ENCODE measurements around the gene SHISAL1.
A peak's percentile ranks its signal among the peaks of the same experiment; 100 is the strongest.

SHISAL1 gene

DNA sequence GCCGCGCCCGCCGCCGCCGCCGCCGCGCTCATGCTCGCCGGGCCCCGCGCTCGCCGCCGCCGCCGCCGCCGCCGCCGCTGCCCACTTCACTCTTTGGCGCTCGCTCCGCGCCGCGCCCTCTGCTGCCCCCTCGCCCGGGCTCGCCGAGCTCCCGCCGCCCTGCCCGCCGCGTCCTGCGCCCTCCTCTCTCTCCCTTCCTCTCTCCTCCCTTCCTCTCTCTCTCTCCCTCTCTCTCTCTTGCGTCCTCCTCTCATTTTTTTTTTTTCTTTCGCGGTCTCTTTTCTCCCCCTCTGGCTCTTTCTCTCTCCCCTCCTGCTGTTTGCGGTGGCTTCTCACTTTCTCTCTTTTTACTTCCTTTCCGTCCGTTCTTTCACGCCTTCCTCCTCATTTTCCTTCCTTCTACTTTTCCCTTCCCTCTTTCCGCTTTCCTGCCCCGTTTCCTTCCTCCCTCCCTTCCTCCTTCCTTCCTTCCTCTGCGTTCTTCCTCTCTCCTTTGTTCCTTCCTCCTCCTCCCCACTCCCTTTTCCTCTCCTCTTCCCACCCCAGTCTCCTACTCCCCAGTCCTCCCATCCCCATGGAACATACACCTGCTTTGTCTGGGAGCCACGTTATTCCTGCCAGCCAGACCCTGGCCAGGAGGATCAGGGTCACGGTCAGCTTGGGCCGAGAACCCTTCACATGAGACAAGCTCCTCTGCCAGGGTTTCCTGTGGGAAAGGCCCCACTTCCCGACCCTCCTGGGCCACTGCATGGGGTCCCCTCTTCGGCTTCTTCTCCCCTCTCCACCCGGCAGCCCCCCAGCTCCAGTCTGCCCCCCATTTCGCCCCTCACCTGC is 19.3 kb upstream of the SHISAL1 start:
- Histone ChIP-seq H3K27me3 (ENCODE audit: insufficient read depth, poor library complexity, severe bottlenecking) (peaks cover 42% of the 10 kb centered on the region), H3K4me3 (replicated peaks; ENCODE audit: insufficient read depth, low read length) (no peak overlapping the region), H3K27ac (replicated peaks) (no peak overlapping the region)
- TF ChIP-seq, protein P1, sequence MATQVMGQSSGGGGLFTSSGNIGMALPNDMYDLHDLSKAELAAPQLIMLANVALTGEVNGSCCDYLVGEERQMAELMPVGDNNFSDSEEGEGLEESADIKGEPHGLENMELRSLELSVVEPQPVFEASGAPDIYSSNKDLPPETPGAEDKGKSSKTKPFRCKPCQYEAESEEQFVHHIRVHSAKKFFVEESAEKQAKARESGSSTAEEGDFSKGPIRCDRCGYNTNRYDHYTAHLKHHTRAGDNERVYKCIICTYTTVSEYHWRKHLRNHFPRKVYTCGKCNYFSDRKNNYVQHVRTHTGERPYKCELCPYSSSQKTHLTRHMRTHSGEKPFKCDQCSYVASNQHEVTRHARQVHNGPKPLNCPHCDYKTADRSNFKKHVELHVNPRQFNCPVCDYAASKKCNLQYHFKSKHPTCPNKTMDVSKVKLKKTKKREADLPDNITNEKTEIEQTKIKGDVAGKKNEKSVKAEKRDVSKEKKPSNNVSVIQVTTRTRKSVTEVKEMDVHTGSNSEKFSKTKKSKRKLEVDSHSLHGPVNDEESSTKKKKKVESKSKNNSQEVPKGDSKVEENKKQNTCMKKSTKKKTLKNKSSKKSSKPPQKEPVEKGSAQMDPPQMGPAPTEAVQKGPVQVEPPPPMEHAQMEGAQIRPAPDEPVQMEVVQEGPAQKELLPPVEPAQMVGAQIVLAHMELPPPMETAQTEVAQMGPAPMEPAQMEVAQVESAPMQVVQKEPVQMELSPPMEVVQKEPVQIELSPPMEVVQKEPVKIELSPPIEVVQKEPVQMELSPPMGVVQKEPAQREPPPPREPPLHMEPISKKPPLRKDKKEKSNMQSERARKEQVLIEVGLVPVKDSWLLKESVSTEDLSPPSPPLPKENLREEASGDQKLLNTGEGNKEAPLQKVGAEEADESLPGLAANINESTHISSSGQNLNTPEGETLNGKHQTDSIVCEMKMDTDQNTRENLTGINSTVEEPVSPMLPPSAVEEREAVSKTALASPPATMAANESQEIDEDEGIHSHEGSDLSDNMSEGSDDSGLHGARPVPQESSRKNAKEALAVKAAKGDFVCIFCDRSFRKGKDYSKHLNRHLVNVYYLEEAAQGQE (IDR thresholded peaks at IDR 0.05; ENCODE audit: insufficient replicate concordance, low read depth): no peak
- TF ChIP-seq, protein P2, sequence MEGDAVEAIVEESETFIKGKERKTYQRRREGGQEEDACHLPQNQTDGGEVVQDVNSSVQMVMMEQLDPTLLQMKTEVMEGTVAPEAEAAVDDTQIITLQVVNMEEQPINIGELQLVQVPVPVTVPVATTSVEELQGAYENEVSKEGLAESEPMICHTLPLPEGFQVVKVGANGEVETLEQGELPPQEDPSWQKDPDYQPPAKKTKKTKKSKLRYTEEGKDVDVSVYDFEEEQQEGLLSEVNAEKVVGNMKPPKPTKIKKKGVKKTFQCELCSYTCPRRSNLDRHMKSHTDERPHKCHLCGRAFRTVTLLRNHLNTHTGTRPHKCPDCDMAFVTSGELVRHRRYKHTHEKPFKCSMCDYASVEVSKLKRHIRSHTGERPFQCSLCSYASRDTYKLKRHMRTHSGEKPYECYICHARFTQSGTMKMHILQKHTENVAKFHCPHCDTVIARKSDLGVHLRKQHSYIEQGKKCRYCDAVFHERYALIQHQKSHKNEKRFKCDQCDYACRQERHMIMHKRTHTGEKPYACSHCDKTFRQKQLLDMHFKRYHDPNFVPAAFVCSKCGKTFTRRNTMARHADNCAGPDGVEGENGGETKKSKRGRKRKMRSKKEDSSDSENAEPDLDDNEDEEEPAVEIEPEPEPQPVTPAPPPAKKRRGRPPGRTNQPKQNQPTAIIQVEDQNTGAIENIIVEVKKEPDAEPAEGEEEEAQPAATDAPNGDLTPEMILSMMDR (IDR thresholded peaks at IDR 0.05; ENCODE audit: insufficient read depth, low read length): no peak
- no peak for TF ChIP-seq SPI1 (IDR thresholded peaks at IDR 0.05; ENCODE audit: borderline replicate concordance, low read depth)
- no peak for TF ChIP-seq POLR2AphosphoS5 (IDR thresholded peaks at IDR 0.05; ENCODE audit: low read depth)
- TF ChIP-seq GABPA (IDR thresholded peaks at IDR 0.05; ENCODE audit: low read depth): no peak
- DNase-seq (ENCODE audit: low read depth in 1 of 2, low spot score in 1 of 2): peak in 1 of 2 experiments; percentile 20

DNA sequence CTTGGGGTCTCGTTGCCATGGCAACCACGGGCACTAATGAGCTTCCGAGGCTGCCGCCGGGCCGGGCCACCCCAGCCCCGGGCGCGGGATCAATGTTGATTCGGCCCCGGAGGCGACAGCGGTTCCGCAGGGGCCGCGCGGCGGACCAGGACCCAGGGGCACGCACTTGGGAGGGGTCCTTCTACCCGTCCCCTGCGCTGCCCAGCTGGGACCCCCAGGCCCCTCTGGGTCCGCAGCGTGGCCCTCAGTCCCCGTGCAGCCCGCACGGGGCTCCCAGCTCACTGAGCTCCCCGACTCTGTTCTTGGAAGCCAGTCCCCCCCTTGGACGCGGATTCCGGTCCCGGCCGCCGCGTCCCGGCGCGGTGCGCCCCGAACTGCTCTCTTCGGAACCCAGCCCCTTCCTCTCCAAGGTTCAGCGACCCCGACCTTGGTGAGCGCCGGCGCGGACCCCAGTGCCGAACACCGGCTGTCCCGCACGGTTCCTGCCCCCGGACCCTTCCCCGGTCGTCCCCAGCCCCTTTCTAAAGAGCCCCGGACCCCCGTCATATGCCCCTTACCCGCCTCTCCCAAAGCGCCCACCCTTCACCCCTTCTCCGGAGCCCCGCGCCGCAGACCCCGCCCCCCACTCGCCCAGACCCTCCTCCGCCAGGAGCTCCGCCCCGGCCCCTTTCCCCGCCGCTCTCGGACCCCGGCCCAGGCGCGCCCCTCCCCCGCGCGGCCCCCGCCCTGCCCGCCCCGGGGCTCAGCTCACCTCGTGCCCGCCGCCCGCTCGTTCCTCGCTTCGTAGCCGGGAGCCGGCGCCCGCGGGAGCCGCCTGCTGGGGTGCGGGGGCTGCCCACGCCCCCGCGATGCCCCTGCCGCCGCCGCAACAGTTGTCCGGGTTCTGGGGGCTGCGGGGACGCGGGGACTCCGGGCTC is 18.3 kb upstream of the SHISAL1 start:
- H3K27me3 ChIP-seq (ENCODE audit: insufficient read depth, poor library complexity, severe bottlenecking): peaks cover 45% of the 10 kb centered on the region
- H3K27ac ChIP-seq (replicated peaks): no peak overlapping the region
- no peak for DNase-seq (ENCODE audit: low read depth in 1 of 2, low spot score in 1 of 2)
- no peak overlapping the region for H3K4me3 ChIP-seq (replicated peaks; ENCODE audit: insufficient read depth, low read length)
- TF ChIP-seq, protein P2 (IDR thresholded peaks at IDR 0.05; ENCODE audit: insufficient read depth, low read length): no peak
- TF ChIP-seq POLR2AphosphoS5 (IDR thresholded peaks at IDR 0.05; ENCODE audit: low read depth) (no peak), SPI1 (IDR thresholded peaks at IDR 0.05; ENCODE audit: borderline replicate concordance, low read depth) (no peak), GABPA (IDR thresholded peaks at IDR 0.05; ENCODE audit: low read depth) (no peak)
- TF ChIP-seq, protein P1 (IDR thresholded peaks at IDR 0.05; ENCODE audit: insufficient replicate concordance, low read depth): no peak

DNA sequence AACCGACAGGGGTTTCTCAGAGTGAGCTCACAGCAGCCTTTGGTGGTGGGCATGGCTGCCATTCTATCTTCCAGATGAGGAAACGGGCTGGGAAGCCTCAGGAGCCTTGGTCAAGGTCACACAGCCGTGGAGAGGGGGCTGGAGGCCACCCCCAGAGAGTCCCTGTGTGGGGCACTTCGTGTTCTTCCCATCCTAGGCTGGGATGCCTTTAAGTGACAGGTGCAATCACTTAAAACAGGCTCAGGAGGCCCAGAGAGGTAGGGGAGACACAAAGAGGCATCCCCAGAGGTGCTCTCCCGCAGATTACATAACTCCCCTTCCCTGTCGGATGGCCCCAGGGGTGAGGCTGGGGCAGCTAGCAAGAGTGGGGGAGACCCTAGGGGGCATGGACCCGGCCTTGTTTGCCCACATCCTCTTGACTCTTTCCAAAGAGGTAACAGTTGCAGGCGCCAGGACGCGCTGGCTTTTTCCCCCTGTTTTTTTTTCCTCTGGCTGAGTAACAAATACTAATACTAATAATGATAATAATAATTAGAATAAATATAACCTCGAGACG is 17.5 kb upstream of the SHISAL1 start:
- TF ChIP-seq SPI1 (IDR thresholded peaks at IDR 0.05; ENCODE audit: borderline replicate concordance, low read depth): no peak
- TF ChIP-seq GABPA (IDR thresholded peaks at IDR 0.05; ENCODE audit: low read depth): no peak
- TF ChIP-seq, protein P1 (IDR thresholded peaks at IDR 0.05; ENCODE audit: insufficient replicate concordance, low read depth): no peak
- TF ChIP-seq, protein P2 (IDR thresholded peaks at IDR 0.05; ENCODE audit: insufficient read depth, low read length): no peak
- no peak for TF ChIP-seq POLR2AphosphoS5 (IDR thresholded peaks at IDR 0.05; ENCODE audit: low read depth)
- Histone ChIP-seq H3K27me3 (ENCODE audit: insufficient read depth, poor library complexity, severe bottlenecking) (peaks cover 49% of the 10 kb centered on the region), H3K4me3 (replicated peaks; ENCODE audit: insufficient read depth, low read length) (no peak overlapping the region), H3K27ac (replicated peaks) (no peak overlapping the region)
- DNase-seq (ENCODE audit: low read depth in 1 of 2, low spot score in 1 of 2): no peak

Measured in HL-60 (cell line).